Adrenal gland (tissue), 5 donors: ENCODE data around the gene CPHXL2.

ENCODE experiments used
- POLR2A ChIP-seq, 2 donors: fragments of 450-650 bp; IDR thresholded peaks; one replicate each; pipeline ENCODE4 v1.6.1; 2017; ENCODE audit warnings: antibody characterized with exemption in 2 of 2, mild to moderate bottlenecking in 2 of 2, moderate library complexity in 1 of 2
- TF ChIP-seq, protein P1 (sequence below), 6 experiments: fragments of 450-650 bp in 4 of 6; fragments of 200-600 bp in 2 of 6; sonication (generic) in 1 of 6; IDR thresholded peaks; 1 replicate in 5 of 6; 2 replicates in 1 of 6; pipeline versions ENCODE4 v1.5.1 to v1.8.0; 2016 to 2021; ENCODE audit warnings: antibody characterized with exemption in 6 of 6, mild to moderate bottlenecking in 2 of 6, moderate library complexity in 1 of 6
- donor health status: DM: no; HTN: no; CAD: no.

DNA sequence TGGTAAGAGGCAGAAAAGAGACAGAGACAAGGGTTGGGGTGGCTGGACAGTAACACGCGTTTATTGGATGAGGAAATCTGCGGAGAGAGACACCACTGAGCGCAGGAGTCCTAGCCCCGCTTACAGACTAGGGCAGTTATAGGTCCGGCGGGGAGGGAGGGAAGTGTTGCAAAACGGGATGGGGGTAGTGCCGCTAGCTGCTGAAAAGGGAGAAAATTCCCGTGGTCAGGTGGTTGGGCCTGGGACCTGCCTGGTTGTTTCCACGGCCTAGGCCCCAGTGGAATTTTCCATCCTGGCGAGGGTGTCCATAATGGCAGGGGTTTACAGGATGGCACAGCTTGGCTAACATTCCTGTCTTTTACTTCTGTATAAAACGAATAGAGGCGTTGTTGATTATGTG, 5.5 kb upstream of the CPHXL2 start:
- TF ChIP-seq, protein P1, sequence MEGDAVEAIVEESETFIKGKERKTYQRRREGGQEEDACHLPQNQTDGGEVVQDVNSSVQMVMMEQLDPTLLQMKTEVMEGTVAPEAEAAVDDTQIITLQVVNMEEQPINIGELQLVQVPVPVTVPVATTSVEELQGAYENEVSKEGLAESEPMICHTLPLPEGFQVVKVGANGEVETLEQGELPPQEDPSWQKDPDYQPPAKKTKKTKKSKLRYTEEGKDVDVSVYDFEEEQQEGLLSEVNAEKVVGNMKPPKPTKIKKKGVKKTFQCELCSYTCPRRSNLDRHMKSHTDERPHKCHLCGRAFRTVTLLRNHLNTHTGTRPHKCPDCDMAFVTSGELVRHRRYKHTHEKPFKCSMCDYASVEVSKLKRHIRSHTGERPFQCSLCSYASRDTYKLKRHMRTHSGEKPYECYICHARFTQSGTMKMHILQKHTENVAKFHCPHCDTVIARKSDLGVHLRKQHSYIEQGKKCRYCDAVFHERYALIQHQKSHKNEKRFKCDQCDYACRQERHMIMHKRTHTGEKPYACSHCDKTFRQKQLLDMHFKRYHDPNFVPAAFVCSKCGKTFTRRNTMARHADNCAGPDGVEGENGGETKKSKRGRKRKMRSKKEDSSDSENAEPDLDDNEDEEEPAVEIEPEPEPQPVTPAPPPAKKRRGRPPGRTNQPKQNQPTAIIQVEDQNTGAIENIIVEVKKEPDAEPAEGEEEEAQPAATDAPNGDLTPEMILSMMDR (IDR thresholded peaks at IDR 0.05): no peak
- TF ChIP-seq POLR2A (IDR thresholded peaks at IDR 0.05): no peak
